H1 (cell line): ENCODE measurements around the gene MBD3L2.

Experiments used
- BCL11A ChIP-seq, 2 experiments: IDR thresholded peaks; one replicate each; pipeline ENCODE4 v1.6.1; 2011; ENCODE audit warnings: low read depth in 2 of 2, low read length in 2 of 2, mild to moderate bottlenecking in 2 of 2
- EP300 ChIP-seq, 2 experiments: IDR thresholded peaks; 1 replicate in 1 of 2; 2 replicates in 1 of 2; pipeline ENCODE4 v1.6.1; 2011 to 2012; ENCODE audit warnings: low read depth in 2 of 2, low read length in 2 of 2, mild to moderate bottlenecking in 2 of 2, borderline replicate concordance in 1 of 2, inconsistent platforms in 1 of 2, moderate library complexity in 1 of 2
- EZH2 ChIP-seq: fragments of 200-600 bp; sonication (generic); IDR thresholded peaks from 2 replicates; pipeline ENCODE4 v1.7.1; 2012; ENCODE audit warnings: low read depth, mild to moderate bottlenecking, moderate library complexity, low read length, inconsistent platforms; ENCODE audit not compliant: severe bottlenecking
- GABPA ChIP-seq: IDR thresholded peaks from 2 replicates; pipeline ENCODE4 v1.6.1; 2011; ENCODE audit warnings: mild to moderate bottlenecking, low read length, moderate library complexity, borderline replicate concordance; ENCODE audit not compliant: insufficient read depth
- HDAC2 ChIP-seq, 2 experiments: fragments of 300-600 bp in 1 of 2; sonication (generic) in 1 of 2; IDR thresholded peaks; 2 replicates each; pipeline ENCODE4 v1.6.1; 2011 to 2012; ENCODE audit warnings: low read depth in 2 of 2, low read length in 2 of 2, mild to moderate bottlenecking in 2 of 2, moderate library complexity in 2 of 2, borderline replicate concordance in 1 of 2, inconsistent platforms in 1 of 2
- JUND ChIP-seq: IDR thresholded peaks from 2 replicates; pipeline ENCODE4 v1.6.1; 2011; ENCODE audit warnings: mild to moderate bottlenecking, improper control_type of control experiment, low read length
- POLR2A ChIP-seq, 2 experiments: IDR thresholded peaks; 1 replicate in 1 of 2; 2 replicates in 1 of 2; pipeline ENCODE4 v1.6.1; 2011; ENCODE audit warnings: low read depth in 2 of 2, low read length in 2 of 2, mild to moderate bottlenecking in 2 of 2; ENCODE audit errors: control extremely low read depth in 1 of 2
- RFX5 ChIP-seq: IDR thresholded peaks from 2 replicates; pipeline ENCODE4 v1.6.1; 2011; ENCODE audit warnings: low read depth, low read length, improper control_type of control experiment, borderline replicate concordance
- RNF2 ChIP-seq: fragments of 200-900, 300-1000 bp; sonication (generic); IDR thresholded peaks from 2 replicates; pipeline ENCODE4 v1.7.1; 2016; ENCODE audit warnings: borderline replicate concordance, low read depth, mild to moderate bottlenecking, antibody characterized with exemption, low read length; ENCODE audit not compliant: poor library complexity, severe bottlenecking; ENCODE audit errors: missing control alignments
- SIN3A ChIP-seq, 2 experiments: IDR thresholded peaks in 1 of 2; conservative IDR thresholded peaks in 1 of 2; 2 replicates each; pipeline ENCODE4 v1.6.1; 2011 to 2012; ENCODE audit warnings: low read length in 2 of 2, improper control_type of control experiment in 1 of 2, low read depth in 1 of 2, mild to moderate bottlenecking in 1 of 2
- SIRT6 ChIP-seq: IDR thresholded peaks from one replicate; pipeline ENCODE4 v1.7.1; 2012; ENCODE audit warnings: low read length, inconsistent platforms
- SRF ChIP-seq: IDR thresholded peaks from 2 replicates; pipeline ENCODE4 v1.6.1; 2011; ENCODE audit warnings: mild to moderate bottlenecking, low read depth, low read length, moderate library complexity
- TCF12 ChIP-seq: IDR thresholded peaks from 2 replicates; pipeline ENCODE4 v1.6.1; 2011; ENCODE audit warnings: low read depth, mild to moderate bottlenecking, low read length
- TF ChIP-seq, protein P1 (sequence below), 3 experiments: IDR thresholded peaks; 1 replicate in 2 of 3; 2 replicates in 1 of 3; pipeline versions ENCODE4 v1.5.1 to v1.6.1; 2011; ENCODE audit warnings: low read length in 3 of 3, mild to moderate bottlenecking in 3 of 3, inconsistent platforms in 2 of 3, low read depth in 1 of 3, moderate library complexity in 1 of 3; ENCODE audit not compliant: insufficient read depth in 1 of 3; ENCODE audit errors: control extremely low read depth in 1 of 3

DNA sequence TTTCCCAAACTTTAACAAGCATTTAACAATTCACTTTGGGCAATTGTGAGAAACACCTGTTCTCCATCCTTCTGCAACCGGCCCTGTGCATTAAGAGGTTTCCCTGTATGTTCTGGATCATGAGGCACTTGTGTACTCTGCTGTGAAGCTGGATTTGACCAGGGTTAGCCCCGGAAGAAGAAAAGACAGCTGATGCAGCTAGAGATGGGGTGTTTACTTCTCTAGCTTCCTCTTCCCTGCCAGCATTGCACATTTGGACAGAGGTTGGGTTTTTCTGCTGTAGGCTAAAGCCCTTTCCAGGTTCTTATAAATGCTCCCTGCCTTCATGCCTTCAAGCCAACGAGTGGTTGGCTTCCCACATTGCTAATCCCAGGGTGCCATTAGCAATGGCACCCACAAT, 48.8 kb upstream of the MBD3L2 start:
- TF ChIP-seq SIN3A (conservative IDR thresholded peaks at IDR 0.05 in 1 of 2, IDR thresholded peaks at IDR 0.05 in 1 of 2; ENCODE audit: low read depth in 1 of 2, low read length in 2 of 2), result no peak
- TF ChIP-seq, protein P1, sequence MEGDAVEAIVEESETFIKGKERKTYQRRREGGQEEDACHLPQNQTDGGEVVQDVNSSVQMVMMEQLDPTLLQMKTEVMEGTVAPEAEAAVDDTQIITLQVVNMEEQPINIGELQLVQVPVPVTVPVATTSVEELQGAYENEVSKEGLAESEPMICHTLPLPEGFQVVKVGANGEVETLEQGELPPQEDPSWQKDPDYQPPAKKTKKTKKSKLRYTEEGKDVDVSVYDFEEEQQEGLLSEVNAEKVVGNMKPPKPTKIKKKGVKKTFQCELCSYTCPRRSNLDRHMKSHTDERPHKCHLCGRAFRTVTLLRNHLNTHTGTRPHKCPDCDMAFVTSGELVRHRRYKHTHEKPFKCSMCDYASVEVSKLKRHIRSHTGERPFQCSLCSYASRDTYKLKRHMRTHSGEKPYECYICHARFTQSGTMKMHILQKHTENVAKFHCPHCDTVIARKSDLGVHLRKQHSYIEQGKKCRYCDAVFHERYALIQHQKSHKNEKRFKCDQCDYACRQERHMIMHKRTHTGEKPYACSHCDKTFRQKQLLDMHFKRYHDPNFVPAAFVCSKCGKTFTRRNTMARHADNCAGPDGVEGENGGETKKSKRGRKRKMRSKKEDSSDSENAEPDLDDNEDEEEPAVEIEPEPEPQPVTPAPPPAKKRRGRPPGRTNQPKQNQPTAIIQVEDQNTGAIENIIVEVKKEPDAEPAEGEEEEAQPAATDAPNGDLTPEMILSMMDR (IDR thresholded peaks at IDR 0.05; ENCODE audit: control extremely low read depth in 1 of 3, insufficient read depth in 1 of 3, low read depth in 1 of 3, low read length in 3 of 3), result no peak
- no peak for TF ChIP-seq RNF2
- TF ChIP-seq POLR2A (IDR thresholded peaks at IDR 0.05; ENCODE audit: control extremely low read depth in 1 of 2, low read depth in 2 of 2, low read length in 2 of 2), result no peak
- TF ChIP-seq EZH2, result no peak
- TF ChIP-seq GABPA, result no peak
- TF ChIP-seq HDAC2 (IDR thresholded peaks at IDR 0.05; ENCODE audit: borderline replicate concordance in 1 of 2, low read depth in 2 of 2, low read length in 2 of 2), result no peak
- TF ChIP-seq BCL11A (IDR thresholded peaks at IDR 0.05; ENCODE audit: low read depth in 2 of 2, low read length in 2 of 2), result no peak
- TF ChIP-seq SIRT6, result no peak
- no peak for TF ChIP-seq RFX5
- no peak for TF ChIP-seq TCF12
- no peak for TF ChIP-seq JUND
- TF ChIP-seq EP300 (IDR thresholded peaks at IDR 0.05; ENCODE audit: borderline replicate concordance in 1 of 2, low read depth in 2 of 2, low read length in 2 of 2), result no peak
- TF ChIP-seq SRF, result no peak
